GM12878 (cell line): ENCODE data around the gene INPP4B.

ENCODE experiments used
- CTCF ChIP-seq, 3 experiments: IDR thresholded peaks in 2 of 3; conservative IDR thresholded peaks in 1 of 3; 2 replicates each; pipeline ENCODE4 v1.5.1; 2011; ENCODE audit warnings: low read depth in 3 of 3, low read length in 3 of 3, mild to moderate bottlenecking in 3 of 3, control low read depth in 2 of 3, moderate library complexity in 2 of 3, inconsistent platforms in 1 of 3, mixed read lengths in 1 of 3; ENCODE audit not compliant: control insufficient read depth in 2 of 3, insufficient read depth in 1 of 3; ENCODE audit errors: extremely low read depth in 1 of 3
- EP300 ChIP-seq, 2 experiments: fragments of 150-350 bp in 1 of 2; IDR thresholded peaks; 2 replicates each; pipeline ENCODE4 v1.6.1; 2011 to 2012; ENCODE audit warnings: low read depth in 2 of 2, low read length in 2 of 2, borderline replicate concordance in 1 of 2, improper control_type of control experiment in 1 of 2, inconsistent platforms in 1 of 2; ENCODE audit not compliant: control insufficient read depth in 1 of 2
- MAX ChIP-seq: IDR thresholded peaks from 2 replicates; pipeline ENCODE4 v1.6.1; 2012; ENCODE audit warnings: low read depth, low read length, improper control_type of control experiment
- MYC ChIP-seq: IDR thresholded peaks from 2 replicates; pipeline ENCODE4 v1.6.1; 2011; ENCODE audit warnings: mild to moderate bottlenecking, low read length, moderate library complexity, inconsistent platforms; ENCODE audit not compliant: insufficient read depth, insufficient replicate concordance, insufficient read length, severe bottlenecking
- NBN ChIP-seq: fragments of 450-650 bp; IDR thresholded peaks from 2 replicates; pipeline ENCODE4 v1.6.1; 2016
- NFXL1 ChIP-seq: fragments of 450-650 bp; IDR thresholded peaks from 2 replicates; pipeline ENCODE4 v1.6.1; 2017; ENCODE audit warnings: antibody characterized with exemption, mild to moderate bottlenecking, borderline replicate concordance
- NFYB ChIP-seq: IDR thresholded peaks from 2 replicates; pipeline ENCODE4 v1.6.1; 2011; ENCODE audit warnings: low read depth, mild to moderate bottlenecking, low read length, improper control_type of control experiment, moderate library complexity; ENCODE audit not compliant: insufficient read depth
- SIX5 ChIP-seq: IDR thresholded peaks from 2 replicates; pipeline ENCODE4 v1.6.1; 2011; ENCODE audit warnings: mild to moderate bottlenecking, low read depth, low read length, moderate library complexity; ENCODE audit not compliant: severe bottlenecking
- TAF1 ChIP-seq: IDR thresholded peaks from 2 replicates; pipeline ENCODE4 v1.6.1; 2011; ENCODE audit warnings: mild to moderate bottlenecking, low read depth, low read length, borderline replicate concordance
- ZNF217 ChIP-seq: fragments of 450-650 bp; IDR thresholded peaks from 2 replicates; pipeline ENCODE4 v1.6.1; 2017; ENCODE audit warnings: antibody characterized with exemption, mild to moderate bottlenecking
- TF ChIP-seq, protein P1 (sequence below): IDR thresholded peaks from 2 replicates; pipeline ENCODE4 v1.6.1; 2012; ENCODE audit warnings: low read depth, low read length, improper control_type of control experiment

DNA sequence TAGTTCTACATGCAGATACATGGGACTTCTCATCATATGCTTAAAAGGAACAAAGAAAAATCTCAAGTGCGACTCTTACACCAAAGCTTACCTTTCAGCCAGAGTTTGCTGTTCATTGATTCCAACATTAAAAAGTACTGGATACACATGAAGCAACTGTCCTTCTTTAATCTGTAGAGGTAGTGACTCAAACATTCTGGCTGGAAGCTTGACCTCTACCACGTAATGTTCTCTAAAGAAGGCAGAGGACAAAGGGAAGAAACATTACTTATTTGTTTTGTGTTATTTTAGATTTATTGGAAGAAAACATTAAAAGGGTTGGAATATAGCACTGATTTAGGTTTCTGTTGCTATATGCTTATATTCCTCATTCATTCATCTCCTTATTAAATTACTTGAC is 733.6 kb downstream of the INPP4B start:
- no peak for TF ChIP-seq ZNF217
- no peak for TF ChIP-seq MAX
- no peak for TF ChIP-seq SIX5
- TF ChIP-seq, protein P1, sequence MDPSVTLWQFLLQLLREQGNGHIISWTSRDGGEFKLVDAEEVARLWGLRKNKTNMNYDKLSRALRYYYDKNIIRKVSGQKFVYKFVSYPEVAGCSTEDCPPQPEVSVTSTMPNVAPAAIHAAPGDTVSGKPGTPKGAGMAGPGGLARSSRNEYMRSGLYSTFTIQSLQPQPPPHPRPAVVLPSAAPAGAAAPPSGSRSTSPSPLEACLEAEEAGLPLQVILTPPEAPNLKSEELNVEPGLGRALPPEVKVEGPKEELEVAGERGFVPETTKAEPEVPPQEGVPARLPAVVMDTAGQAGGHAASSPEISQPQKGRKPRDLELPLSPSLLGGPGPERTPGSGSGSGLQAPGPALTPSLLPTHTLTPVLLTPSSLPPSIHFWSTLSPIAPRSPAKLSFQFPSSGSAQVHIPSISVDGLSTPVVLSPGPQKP, result no peak
- TF ChIP-seq NFXL1, result no peak
- no peak for TF ChIP-seq NBN
- TF ChIP-seq CTCF (IDR thresholded peaks at IDR 0.05 in 2 of 3, conservative IDR thresholded peaks at IDR 0.05 in 1 of 3; ENCODE audit: control insufficient read depth in 2 of 3, extremely low read depth in 1 of 3, insufficient read depth in 1 of 3, low read depth in 3 of 3, low read length in 3 of 3), result no peak
- no peak for TF ChIP-seq MYC
- TF ChIP-seq EP300 (IDR thresholded peaks at IDR 0.05; ENCODE audit: borderline replicate concordance in 1 of 2, control insufficient read depth in 1 of 2, low read depth in 2 of 2, low read length in 2 of 2), result no peak
- TF ChIP-seq TAF1, result no peak
- TF ChIP-seq NFYB, result no peak
